ENCODE results near the gene MT1B. TPM values are rescaled to one million over a fixed set of nuclear protein-coding genes. Genes with fewer than 3 reads are reported as not detected.

The MT1B gene
- total RNA-seq = not detected in 2 replicates

DNA sequence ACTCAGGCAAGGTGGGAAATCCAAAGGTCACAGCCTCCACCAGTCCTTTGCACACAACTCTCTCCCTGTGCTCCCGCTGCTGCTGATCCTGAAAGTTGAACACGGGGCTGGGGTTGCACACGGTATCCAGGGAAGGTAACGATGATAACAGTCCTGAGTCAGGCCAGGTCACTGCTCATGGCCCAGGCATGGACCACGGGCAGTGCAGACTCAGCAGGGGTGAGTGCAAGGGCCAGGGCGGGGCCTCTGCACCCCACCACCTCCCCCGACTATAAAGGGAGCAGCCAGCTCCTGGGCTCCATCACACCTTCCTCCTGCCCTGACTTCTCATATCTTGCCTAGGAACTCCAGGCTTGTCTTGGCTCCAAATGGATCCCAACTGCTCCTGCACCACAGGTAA is at the start of gene MT1B:
Gene MT1B (plus strand): TSS at position 301 of the 400 bp plus-strand sequence. CDS start 68 bp downstream, at position 369.

DNA sequence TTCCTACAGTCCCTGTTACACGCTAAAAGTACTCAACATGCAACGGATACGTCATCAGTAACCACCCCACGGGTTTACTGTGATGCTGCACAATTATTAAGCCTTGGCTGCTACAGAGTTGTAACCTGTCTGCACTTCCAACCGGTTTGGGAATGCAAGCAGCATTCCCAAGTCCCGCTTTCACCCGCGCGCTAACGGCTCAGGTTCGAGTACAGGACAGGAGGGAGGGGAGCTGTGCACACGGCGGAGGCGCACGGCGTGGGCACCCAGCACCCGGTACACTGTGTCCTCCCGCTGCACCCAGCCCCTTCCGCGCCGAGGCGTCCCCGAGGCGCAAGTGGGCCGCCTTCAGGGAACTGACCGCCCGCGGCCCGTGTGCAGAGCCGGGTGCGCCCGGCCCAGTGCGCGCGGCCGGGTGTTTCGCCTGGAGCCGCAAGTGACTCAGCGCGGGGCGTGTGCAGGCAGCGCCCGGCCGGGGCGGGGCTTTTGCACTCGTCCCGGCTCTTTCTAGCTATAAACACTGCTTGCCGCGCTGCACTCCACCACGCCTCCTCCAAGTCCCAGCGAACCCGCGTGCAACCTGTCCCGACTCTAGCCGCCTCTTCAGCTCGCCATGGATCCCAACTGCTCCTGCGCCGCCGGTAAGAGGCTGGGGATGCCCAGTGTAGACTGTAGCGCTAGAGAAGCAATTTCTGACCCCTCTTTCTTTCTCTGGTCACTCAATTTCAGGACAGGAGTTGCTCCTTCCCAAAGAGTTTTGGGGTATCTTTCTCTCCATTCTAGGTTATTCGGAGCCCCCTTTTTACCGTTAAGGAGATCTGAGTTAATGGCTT is 43.4 kb upstream of the MT1B start, which contains the start of gene MT2A:
Gene MT2A (plus strand): TSS at position 542 of the 833 bp plus-strand sequence. CDS start 72 bp downstream, at position 614.

DNA sequence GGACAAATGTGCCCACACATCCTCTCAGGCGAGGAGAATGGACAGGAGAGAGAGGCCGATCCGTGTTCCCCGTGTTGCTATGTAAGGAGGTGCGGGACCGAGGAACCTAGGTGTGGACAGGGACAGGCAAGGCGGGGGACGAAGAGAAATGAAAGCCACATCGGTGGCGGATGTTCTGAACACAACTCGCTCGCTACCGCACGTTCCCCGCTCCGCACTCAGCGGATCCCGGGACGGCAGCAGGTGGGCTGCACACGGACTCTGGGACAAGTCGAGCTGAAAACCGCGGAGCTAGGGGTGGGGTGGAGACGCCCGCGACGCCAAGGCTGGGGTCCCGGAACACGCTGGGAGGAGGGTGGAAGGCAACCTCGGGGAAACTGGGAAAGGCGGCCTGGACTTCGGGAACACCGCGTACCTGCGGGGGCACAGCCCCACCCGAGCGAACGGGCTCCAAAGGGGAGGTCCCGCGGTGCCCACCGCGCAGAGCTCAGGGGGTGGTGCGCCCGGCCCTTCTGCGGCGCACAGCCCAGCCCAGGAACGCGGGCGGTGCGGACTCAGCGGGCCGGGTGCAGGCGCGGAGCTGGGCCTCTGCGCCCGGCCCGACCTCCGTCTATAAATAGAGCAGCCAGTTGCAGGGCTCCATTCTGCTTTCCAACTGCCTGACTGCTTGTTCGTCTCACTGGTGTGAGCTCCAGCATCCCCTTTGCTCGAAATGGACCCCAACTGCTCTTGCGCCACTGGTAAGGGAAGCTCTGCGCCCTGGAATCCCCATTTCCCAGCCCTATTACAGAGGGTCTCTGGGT is 26.3 kb upstream of the MT1B start, which contains the start of gene MT1E:
Gene MT1E (plus strand): TSS at position 642 of the 803 bp plus-strand sequence. CDS start 71 bp downstream, at position 713.

DNA sequence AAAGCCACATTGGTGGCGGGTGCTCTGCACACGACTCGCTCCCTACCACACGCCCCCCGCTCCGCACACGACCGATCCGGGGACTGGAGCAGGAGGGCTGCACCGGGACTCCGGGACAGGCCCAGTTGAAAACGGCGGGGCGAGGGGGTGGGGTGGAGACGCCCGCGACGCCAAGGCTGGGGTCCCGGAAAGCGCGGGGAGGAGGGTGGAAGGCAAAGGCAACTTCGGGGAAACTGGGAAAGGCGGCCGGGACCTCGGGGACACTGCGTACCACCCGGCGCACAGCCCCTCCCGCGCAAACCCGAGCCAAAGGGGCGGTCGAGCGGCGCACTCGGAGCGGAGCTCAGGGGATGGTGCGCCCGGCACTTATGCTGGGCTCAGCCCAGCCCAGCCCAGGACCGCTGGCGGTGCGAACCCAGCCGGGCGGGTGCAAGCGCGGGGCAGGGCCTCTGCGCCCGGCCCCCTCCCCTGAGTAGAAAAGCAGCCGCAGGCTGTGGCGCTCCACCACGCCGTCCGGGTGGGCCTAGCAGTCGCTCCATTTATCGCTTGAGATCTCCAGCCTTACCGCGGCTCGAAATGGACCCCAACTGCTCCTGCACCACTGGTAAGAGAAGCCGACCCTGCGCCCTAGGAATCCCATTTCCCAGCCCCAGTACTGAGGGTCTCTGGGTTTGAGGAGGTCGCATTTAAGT is 19.4 kb upstream of the MT1B start, which contains the start of gene MT1M:
Gene MT1M (plus strand): TSS at position 504 of the 692 bp plus-strand sequence. CDS start 73 bp downstream, at position 577.

DNA sequence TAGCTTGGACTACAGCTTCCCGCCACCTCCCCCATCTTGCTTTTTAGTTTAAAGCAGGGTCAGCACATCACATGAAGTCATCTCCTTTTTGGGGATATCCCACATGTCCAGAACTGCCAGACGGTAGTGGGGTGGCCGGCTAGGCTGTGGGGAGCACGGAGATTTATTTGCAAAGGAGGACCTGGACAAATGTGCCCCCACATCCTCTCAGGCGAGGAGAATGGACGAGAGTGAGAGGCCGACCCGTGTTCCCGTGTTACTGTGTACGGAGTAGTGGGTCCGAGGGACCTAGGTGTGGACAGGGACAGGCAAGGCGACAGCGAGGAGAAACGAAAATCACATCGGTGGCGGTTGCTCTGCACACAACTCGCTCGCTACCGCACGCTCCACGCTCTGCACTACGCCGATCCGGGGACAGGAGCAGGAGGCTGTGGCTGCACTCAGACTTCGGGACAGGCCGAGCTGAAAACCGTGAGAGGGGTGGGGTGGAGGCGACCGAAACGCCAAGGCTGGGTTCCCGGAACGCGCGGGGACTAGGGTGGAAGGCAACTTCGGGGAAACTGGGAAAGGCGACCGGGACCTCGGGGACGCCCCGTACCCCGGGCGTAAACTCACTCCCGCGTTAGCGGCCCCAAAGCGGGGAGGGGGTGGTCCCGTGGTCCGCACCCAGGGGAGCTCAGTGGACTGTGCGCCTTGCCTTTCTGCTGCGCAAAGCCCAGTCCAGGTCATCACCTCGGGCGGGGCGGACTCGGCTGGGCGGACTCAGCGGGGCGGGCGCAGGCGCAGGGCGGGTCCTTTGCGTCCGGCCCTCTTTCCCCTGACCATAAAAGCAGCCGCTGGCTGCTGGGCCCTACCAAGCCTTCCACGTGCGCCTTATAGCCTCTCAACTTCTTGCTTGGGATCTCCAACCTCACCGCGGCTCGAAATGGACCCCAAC is 13.6 kb upstream of the MT1B start, which contains the start of gene MT1A:
Gene MT1A (plus strand): TSS at position 853 of the 937 bp plus-strand sequence. CDS start 73 bp downstream, at position 926.

DNA sequence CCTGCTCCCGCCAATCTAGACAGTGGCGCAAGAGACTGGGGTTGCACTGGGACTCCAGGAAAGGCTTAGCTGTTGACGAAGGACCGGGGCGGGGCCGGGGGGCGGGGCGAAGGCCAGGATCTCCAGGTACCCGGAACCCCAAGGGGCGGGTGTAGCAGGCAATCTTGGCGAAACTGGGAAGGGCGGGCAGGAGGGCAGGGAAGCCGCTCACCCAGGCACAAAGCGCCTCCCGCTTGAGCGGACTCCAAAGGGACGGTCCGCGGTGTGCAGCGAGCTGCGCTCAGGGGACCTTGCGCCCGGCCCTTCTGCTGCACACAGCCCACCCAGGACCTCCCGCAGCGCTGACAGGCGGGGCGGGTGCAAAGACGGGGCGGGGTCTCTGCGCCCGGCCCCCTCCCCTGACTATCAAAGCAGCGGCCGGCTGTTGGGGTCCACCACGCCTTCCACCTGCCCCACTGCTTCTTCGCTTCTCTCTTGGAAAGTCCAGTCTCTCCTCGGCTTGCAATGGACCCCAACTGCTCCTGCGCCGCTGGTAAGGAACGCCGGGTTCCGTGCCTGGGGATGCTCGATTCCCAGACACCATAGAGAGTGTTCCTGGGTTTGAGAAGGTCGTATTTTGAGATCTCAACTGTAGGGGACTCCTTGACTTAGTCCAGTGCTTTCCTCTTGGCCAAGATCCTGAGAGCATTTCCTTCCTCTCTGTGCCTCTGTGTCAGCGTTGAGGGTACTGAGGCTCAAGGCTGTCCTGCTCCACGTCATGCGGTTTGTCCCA is 6.1 kb downstream of the MT1B start, which contains the start of gene MT1F:
Gene MT1F (plus strand): TSS at position 405 of the 772 bp plus-strand sequence. CDS start 100 bp downstream, at position 505.

DNA sequence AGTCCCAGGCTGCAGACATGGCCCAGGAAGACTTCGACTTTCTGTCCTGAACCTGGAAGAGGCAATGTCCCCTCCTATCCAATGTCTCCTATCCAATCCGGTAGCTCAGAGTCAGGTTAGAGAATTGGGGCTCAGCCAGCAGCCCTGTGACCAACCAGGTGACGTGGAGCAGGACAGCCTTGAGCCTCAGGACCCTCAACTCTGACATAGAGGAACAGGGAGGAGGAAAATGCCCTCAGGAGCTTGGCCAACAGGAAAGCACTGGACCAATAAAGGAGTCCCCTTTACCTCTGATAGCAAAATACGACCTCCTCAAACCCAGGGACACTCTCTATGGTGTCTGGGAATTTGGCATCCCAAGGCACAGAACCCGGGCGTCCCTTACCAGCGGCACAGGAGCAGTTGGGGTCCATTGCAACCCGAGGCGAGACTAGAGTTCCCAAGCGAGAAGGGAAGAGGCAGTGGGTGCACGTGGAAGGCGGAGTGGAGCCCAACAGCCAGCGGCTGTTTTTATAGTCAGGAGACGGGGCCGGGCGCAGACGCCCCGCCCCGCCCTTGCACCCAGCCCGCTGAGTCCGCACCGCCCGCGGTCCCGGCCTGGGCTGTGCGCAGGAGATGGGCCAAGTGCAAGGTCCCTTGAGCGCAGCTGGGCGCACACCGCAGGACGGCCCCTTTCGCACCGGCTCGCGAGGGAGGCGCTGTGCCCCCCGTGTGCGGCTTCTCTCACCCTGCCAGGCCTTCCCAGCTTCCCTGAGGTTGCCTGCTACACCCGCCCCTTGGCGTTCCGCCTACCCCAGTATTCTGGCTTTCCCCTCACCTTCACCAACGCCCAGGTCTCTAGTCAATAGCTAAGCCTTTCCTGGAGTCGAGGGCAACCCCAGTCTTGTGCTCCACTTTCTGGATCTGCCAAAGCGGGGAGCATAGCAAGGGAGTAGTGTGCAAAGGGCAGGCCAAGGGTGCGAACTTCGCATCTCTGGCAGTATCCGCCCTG is 16.2 kb downstream of the MT1B start, which contains the start of gene MT1G:
Gene MT1G (minus strand): TSS at position 485 of the 991 bp plus-strand sequence. CDS start 72 bp downstream, at position 413.

DNA sequence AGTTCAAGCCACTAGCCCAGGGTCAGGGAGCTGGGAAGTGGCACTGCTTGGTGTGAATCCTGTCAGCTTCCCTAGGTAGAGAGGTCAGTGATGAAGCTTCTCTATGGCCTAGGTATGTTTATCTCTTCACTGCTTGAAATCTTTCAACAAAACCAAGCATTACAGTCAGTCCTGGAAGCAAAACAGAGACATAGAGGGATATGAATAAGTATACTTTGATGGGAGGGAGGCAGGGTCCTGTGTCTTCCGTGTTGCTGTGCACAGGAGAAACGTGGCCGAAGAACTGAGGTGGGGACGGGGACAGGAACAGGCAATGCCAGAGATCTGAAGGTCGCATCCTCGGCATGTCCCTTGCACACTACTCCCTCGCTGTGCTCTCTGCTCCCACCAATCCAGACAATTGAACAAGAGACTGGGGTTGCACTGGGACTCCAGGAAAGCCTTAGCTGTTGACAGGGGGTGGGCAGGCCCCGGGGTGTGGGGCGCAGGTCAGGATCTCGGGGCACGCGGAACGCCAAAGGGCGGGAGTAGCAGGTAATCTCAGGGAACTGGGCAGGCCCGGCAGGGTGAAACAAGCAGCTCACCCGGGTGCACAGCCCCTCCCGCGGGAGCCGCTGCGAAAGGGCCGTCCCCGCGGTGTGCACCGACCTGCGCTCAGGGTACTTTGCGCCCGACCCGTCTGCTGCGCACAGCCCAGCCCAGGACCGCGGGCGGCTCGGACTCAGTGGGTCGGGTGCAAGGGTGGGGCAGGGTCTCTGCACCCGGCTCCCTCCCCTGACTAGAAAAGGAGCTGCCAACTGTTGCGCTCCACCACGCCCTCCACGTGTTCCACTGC is 17.5 kb downstream of the MT1B start, which contains the start of gene MT1H:
Gene MT1H (plus strand): TSS at position 810 of the 835 bp plus-strand sequence. CDS start 71 bp downstream, outside the sequence.

DNA sequence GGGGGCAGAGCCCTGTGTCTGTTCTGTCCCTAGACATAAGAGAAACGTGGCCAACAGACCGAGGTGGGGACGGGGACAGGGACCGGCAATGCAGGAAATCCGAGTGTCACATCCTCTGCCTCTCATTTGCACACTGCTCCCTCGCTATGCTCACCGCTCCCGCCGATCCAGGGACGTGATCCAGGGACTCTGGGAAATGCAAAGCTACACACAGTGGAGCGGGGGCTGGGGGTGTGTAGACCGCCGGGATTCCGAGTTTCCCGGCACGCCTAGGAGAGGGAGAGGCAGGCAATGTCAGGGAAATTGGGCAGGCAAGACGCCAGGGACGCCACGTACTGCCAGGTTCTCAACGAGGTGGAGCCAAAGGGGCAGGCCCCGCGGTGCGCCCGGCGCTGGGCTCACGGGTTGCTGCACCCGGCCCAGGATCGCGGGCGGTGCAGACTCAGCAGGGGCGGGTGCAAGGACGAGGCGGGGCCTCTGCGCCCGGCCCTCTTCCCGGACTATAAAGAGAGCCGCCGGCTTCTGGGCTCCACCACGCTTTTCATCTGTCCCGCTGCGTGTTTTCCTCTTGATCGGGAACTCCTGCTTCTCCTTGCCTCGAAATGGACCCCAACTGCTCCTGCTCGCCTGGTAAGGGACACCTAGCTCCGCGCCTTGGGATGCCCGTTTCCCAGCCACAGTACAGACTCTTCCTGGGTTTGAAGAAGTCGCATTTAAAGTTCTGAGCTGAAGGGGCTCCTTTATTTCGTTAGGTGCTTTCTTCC is 30.4 kb downstream of the MT1B start, which contains the start of gene MT1X:
Gene MT1X (plus strand): TSS at position 532 of the 764 bp plus-strand sequence. CDS start 71 bp downstream, at position 603.

Other genes starting within 250 kb of the MT1B start
- 291 and 426 TPM in 2 replicates for gene AMFR, start 226.3 kb upstream of the MT1B start, total RNA-seq
- gene NUDT21, start 200.6 kb upstream of the MT1B start, total RNA-seq = 57.5 and 92.6 TPM in 2 replicates
- 82.9 and 83.8 TPM in 2 replicates for gene OGFOD1, start 200.3 kb upstream of the MT1B start, total RNA-seq
- gene BBS2, start 131.9 kb upstream of the MT1B start, total RNA-seq = 35.5 and 75.0 TPM in 2 replicates
- not detected in 2 replicates for gene MT4, start 86.8 kb upstream of the MT1B start, total RNA-seq
- gene MT3, start 62.4 kb upstream of the MT1B start, total RNA-seq = 0.56 TPM in 1 of 2 replicates, not detected in the other
- gene MT2A, start 43.3 kb upstream of the MT1B start, total RNA-seq = 190 and 238 TPM in 2 replicates
- 244 and 365 TPM in 2 replicates for gene MT1E, start 26.1 kb upstream of the MT1B start, total RNA-seq
- gene MT1M, start 19.2 kb upstream of the MT1B start, total RNA-seq = 2.5 and 5.9 TPM in 2 replicates
- 3.9 and 8.8 TPM in 2 replicates for gene MT1A, start 13.2 kb upstream of the MT1B start, total RNA-seq
- 0.56 and 0.96 TPM in 2 replicates for gene MT1F, start 6.1 kb downstream of the MT1B start, total RNA-seq
- gene MT1G, start 16.2 kb downstream of the MT1B start, total RNA-seq = 0.56 and 1.5 TPM in 2 replicates
- 0.77 TPM in 1 of 2 replicates, not detected in the other for gene MT1H, start 17.9 kb downstream of the MT1B start, total RNA-seq
- 154 and 161 TPM in 2 replicates for gene MT1X, start 30.6 kb downstream of the MT1B start, total RNA-seq
- gene NUP93, start 78.2 kb downstream of the MT1B start, total RNA-seq = 40.3 and 91.1 TPM in 2 replicates
- not detected in 2 replicates for gene SLC12A3, start 213.3 kb downstream of the MT1B start, total RNA-seq